Measurements from ENCODE around the gene LGSN. TPM values are rescaled to one million over a fixed set of nuclear protein-coding genes. Genes with fewer than 3 reads are reported as not detected.
A peak's percentile ranks its signal among the peaks of the same experiment; 100 is the strongest.

LGSN gene
- total and polyA plus RNA-seq, 4 donors, result 0.04 to 3.5 (median 0.91) TPM

DNA sequence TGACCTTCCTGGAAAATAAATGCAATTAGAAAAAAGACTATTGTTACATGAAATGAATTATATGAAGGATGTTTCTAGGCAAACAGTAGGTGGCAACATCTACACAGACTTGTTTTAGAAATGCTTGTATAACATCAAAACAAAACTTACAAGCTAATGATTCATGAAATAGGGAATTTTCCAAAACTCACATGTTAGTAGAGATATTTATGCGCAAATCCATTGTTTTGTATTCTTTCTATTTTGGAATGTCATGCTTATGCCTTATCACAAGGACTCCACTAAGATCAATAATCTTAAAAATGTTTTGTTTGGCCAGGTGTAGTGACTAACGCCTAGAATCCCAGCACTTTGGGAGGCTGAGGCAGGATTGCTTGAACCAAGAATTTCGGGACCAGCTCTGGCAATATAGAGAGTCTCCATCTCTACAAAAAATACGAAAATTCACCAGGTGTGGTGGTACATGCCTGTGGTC is 32.3 kb upstream of the LGSN start:
- Histone ChIP-seq H3K27me3 (ENCODE audit: control insufficient read depth in 3 of 3, insufficient read depth in 3 of 3, low read length in 2 of 3) (no peaks in the 10 kb centered on the region), H3K36me3 (ENCODE audit: control insufficient read depth in 4 of 4, insufficient read depth in 4 of 4, low read length in 4 of 4) (no peaks in the 10 kb centered on the region), H3K4me3 (no peak overlapping the region), H3K9me3 (ENCODE audit: control insufficient read depth in 4 of 4, insufficient read depth in 3 of 4, low read length in 3 of 4) (peaks cover 0 to 2% (median 0%) of the 10 kb centered on the region in 4 donors), H3K9ac (ENCODE audit: insufficient read depth in 1 of 2, low read length in 2 of 2) (no peak overlapping the region), H3K27ac (ENCODE audit: low read depth in 1 of 2, low read length in 1 of 2) (no peak overlapping the region), H3K4me1 (ENCODE audit: control insufficient read depth in 5 of 5, insufficient read depth in 5 of 5, low read length in 5 of 5) (peaks cover 0 to 8% (median 0%) of the 10 kb centered on the region in 5 donors)
- ATAC-seq (ENCODE audit: insufficient read depth, low FRiP score) (no peak), DNase-seq (peak in 2 of 3 donors; percentile 45 to 71)
- TF ChIP-seq CTCF (IDR thresholded peaks at IDR 0.05; ENCODE audit: control extremely low read depth, extremely low read depth), result no peak
- 49 to 54% methylated on average over 4 of the region's 4 CpGs for WGBS, 2 donors

- 28 to 39% methylated on average over 3 of the region's 3 CpGs for WGBS, 2 donors
- no peak for ATAC-seq (ENCODE audit: insufficient read depth, low FRiP score)
Measured at GRCh38 chr6:63349401-63349800, 29.6 kb upstream of the LGSN start.

GRCh38 chr6:63348836-63349235 is 29.1 kb upstream of the LGSN start:
- H3K9me3 ChIP-seq (ENCODE audit: control insufficient read depth in 4 of 4, insufficient read depth in 3 of 4, low read length in 3 of 4), result no peaks in the 10 kb centered on the region
- H3K36me3 ChIP-seq (ENCODE audit: control insufficient read depth in 4 of 4, insufficient read depth in 4 of 4, low read length in 4 of 4), result no peaks in the 10 kb centered on the region
- H3K27me3 ChIP-seq (ENCODE audit: control insufficient read depth in 3 of 3, insufficient read depth in 3 of 3, low read length in 2 of 3), result no peaks in the 10 kb centered on the region
- 76 to 86% methylated on average over 3 of the region's 3 CpGs for WGBS, 2 donors
- no peak overlapping the region for H3K9ac ChIP-seq (ENCODE audit: insufficient read depth in 1 of 2, low read length in 2 of 2)
- no peak for DNase-seq
- TF ChIP-seq CTCF (IDR thresholded peaks at IDR 0.05; ENCODE audit: control extremely low read depth, extremely low read depth), result no peak
- peaks cover 0 to 8% (median 0%) of the 10 kb centered on the region in 5 donors for H3K4me1 ChIP-seq (ENCODE audit: control insufficient read depth in 5 of 5, insufficient read depth in 5 of 5, low read length in 5 of 5)
- no peak for ATAC-seq (ENCODE audit: insufficient read depth, low FRiP score)
- no peak overlapping the region for H3K27ac ChIP-seq (ENCODE audit: low read depth in 1 of 2, low read length in 1 of 2)
- no peak overlapping the region for H3K4me3 ChIP-seq

More at GRCh38 chr6:63349401-63349800, 29.6 kb upstream of the LGSN start:
- H3K4me1 ChIP-seq (ENCODE audit: control insufficient read depth in 5 of 5, insufficient read depth in 5 of 5, low read length in 5 of 5), result peaks cover 0 to 8% (median 0%) of the 10 kb centered on the region in 5 donors
- no peak for TF ChIP-seq CTCF (IDR thresholded peaks at IDR 0.05; ENCODE audit: control extremely low read depth, extremely low read depth)
- H3K36me3 ChIP-seq (ENCODE audit: control insufficient read depth in 4 of 4, insufficient read depth in 4 of 4, low read length in 4 of 4), result no peaks in the 10 kb centered on the region
- no peaks in the 10 kb centered on the region for H3K9me3 ChIP-seq (ENCODE audit: control insufficient read depth in 4 of 4, insufficient read depth in 3 of 4, low read length in 3 of 4)
- H3K27ac ChIP-seq (ENCODE audit: low read depth in 1 of 2, low read length in 1 of 2), result no peak overlapping the region
- H3K9ac ChIP-seq (ENCODE audit: insufficient read depth in 1 of 2, low read length in 2 of 2), result no peak overlapping the region
- no peaks in the 10 kb centered on the region for H3K27me3 ChIP-seq (ENCODE audit: control insufficient read depth in 3 of 3, insufficient read depth in 3 of 3, low read length in 2 of 3)
- no peak overlapping the region for H3K4me3 ChIP-seq
- DNase-seq, result no peak

GRCh38 chr6:63347599-63347998 is 27.8 kb upstream of the LGSN start:
- Histone ChIP-seq H3K27ac (ENCODE audit: low read depth in 1 of 2, low read length in 1 of 2) (no peak overlapping the region), H3K27me3 (ENCODE audit: control insufficient read depth in 3 of 3, insufficient read depth in 3 of 3, low read length in 2 of 3) (no peaks in the 10 kb centered on the region), H3K4me1 (ENCODE audit: control insufficient read depth in 5 of 5, insufficient read depth in 5 of 5, low read length in 5 of 5) (peaks cover 0 to 3% (median 0%) of the 10 kb centered on the region in 5 donors), H3K4me3 (no peak overlapping the region), H3K36me3 (ENCODE audit: control insufficient read depth in 4 of 4, insufficient read depth in 4 of 4, low read length in 4 of 4) (no peaks in the 10 kb centered on the region), H3K9ac (ENCODE audit: insufficient read depth in 1 of 2, low read length in 2 of 2) (no peak overlapping the region), H3K9me3 (ENCODE audit: control insufficient read depth in 4 of 4, insufficient read depth in 3 of 4, low read length in 3 of 4) (no peaks in the 10 kb centered on the region)
- no peak for TF ChIP-seq CTCF (IDR thresholded peaks at IDR 0.05; ENCODE audit: control extremely low read depth, extremely low read depth)
- whole genome bisulfite sequencing, 2 donors, result 65 to 87% methylated on average over 2 of the region's 2 CpGs
- DNase-seq (no peak), ATAC-seq (ENCODE audit: insufficient read depth, low FRiP score) (no peak)

All from lung (tissue), 12 donors.